GM10847 (cell line): ENCODE data around the gene ORC4.

Source experiments
- POLR2A ChIP-seq: IDR thresholded peaks from 2 replicates; pipeline ENCODE4 v1.6.1; 2011; ENCODE audit not compliant: insufficient read length; ENCODE audit errors: extremely low read depth

Gene ORC4

DNA sequence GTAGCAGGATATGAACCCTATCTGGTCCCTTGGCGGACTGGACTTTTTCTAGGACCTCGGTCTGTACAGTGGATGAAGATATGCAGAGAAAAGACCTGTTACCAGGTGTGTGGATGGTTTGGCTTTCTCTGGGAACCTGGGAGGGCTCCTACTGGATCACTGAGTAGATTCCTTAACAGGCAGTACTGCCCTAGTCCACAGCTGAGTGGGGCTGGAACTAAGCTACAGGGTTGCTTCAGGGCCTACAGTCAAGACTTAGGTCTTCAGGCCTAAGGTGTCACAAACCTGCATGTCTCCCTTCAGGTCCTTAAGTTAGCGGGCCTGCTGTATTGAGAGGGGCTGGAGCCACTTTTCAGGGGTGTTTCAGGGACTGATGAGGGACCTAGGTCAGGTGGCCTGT, 42.9 kb downstream of the ORC4 start:
- TF ChIP-seq POLR2A, result no peak

DNA sequence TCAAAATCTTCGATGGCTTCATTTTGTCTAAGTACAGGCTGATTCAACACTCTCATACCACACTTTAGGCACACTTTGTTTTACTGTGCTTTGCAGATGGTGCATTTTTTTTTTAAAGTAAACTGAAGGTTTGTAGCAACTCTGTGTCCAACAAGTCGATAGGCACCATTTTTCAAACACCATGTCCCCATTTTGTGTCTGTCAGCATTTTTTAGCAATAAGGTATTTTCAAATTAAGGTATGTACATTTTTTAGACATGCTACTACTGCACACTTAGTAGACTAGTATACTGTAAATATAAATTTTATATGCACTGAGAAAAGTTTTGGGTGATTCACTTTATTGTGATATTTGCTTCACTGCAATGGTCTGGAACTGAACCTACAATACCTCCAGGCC, 44.4 kb downstream of the ORC4 start:
- no peak for TF ChIP-seq POLR2A

DNA sequence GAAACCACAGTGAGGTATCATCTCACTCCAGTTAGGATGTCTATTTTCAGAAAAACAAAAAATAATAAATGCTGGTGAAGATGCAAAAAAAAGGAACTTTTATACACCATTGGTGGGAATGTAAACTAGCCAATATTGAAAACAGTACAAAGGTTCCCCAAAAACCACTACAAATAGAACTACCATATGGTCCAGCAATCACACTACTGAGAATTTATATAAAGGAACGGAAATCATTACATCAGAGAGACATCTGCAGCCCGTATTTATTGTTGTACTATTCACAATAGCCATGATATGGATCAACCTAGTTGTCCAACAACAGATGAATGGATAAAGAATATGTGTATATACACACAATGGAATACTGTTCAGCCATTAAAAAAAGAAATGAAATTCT, 52.0 kb downstream of the ORC4 start:
- no peak for TF ChIP-seq POLR2A

DNA sequence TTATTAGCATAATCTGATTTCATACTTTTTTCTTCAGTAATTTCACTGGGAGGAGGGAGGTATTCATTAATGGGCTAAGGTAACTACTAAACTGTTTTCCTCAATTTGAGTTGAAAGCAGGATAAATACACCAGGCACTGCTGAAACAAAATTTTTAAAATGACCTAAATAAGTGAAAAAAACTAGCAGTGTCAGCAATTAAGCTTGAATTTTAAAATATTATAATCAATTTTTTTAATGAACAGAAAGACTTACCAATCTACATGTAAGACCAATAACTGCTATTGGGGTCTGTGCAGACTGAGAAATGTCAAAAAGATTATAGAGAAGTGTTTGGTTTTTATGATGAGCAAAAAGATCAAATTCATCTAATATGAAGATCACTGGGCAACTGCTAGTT, 68.4 kb downstream of the ORC4 start:
- no peak for TF ChIP-seq POLR2A

DNA sequence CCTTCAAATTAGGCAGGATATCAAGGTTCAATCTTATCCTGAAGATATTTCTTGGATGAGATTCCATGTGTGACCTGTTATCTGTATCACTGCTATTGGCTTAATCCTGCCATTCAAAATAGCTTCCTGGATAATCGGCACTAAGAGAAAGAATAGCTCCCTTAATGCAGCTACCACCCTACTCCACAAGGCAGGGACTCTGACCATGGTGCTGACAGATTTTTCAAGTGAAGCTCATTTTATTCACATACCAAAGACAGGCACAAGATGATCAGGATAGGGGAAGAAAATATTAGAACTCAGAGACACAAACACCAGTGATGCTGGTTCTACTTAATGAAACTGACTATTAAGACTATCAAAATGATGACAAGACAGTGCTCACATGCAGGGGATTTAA, 74.9 kb downstream of the ORC4 start:
- TF ChIP-seq POLR2A, result no peak

DNA sequence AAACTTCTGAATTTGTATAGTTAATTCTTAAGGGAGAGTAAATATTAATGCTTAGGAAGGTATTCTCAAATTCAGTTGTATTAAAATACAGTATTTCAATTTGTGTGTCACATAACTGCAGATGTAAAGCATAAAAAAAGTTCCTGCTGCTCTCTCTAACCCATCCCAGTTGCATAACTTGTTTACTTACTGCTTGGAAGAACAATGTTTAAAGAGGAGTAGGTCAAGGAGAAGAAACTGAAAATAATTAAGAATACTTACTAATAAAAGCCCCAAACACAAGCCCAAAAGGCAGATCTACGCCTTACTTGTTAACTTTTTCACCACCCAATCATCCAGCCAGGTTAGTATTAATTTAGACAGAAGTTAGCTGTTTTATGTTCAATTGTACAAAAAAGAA, 81.2 kb downstream of the ORC4 start:
- TF ChIP-seq POLR2A, result no peak

DNA sequence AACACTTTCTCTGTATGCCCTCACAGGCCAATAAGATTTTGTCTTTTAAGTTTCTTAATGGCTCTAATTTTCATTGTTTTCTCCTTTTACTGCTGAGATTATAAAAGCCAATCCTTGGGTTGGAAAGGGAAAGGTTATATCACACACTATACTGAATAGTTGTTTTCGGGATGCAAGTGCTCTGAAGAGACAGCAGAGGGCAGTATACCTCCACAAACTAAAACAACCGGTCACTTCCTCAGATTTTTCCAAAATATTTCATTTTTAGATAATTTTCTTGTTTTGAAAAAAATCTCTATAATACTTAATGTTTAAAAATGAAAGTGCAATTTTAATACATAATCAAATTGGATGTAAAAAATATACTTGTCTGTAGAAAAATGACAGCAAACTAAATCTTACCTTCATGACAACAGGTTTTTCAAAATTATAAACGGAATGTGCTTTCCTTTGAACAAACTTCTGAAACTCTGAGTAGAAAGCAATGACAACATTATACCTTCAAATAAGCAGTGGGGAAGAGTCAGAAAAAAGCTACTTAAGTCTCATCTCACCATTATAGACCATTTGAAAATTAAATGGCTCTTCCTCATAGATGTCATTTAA, 82.7 kb downstream of the ORC4 start:
- no peak for TF ChIP-seq POLR2A

DNA sequence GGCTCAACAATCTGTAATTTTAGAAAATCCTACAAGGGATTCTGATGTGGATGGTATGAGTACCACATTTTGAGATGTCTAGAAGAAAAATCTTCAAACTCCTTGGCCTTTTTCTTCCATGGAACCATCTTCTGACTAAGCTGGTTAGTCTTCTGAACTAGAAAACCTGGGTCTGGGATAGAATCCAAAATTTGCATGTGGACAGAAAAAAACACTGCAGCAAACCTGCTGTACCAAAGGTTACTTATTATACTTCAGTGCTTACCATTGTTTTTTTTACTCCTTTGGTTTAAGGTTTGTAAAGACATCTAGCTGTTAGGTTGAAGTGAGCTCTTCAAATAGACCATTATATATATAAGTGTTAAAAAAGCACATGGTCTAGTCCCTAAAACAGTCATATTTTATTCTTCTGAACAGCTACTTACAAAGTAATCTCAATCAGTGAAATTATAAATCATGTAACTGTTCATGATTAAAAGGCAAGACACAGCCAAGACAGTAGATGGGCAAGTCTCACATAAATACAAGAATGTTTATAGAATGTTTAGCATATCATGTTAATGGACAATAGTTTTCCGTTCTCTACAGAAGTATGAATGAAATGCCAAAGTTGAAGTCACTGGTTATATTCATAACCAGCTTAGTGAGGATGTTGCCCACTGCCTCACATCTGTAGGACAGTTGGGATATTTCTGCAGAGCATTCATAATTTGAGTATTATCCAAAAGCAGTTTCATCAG, 85.5 kb downstream of the ORC4 start:
- TF ChIP-seq POLR2A, result no peak

DNA sequence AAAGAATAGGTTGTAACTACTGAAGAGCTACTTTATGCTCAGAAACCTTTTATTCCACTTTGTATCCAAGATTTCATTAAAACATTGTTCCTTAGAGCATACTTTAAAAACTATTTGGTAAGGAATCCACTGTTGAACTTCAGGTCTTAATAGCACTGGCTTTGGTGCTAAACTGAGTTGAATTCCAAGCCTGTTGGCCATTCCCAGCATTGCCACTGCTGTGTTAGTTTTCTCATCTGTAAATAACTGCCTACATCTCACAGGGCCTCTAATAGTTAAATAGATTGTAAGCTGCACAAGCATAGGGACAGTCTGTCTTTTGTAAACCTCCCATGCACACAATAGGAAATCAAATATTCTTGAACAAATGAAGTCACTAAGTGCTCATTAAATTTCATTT, 86.6 kb downstream of the ORC4 start:
- TF ChIP-seq POLR2A, result no peak

DNA sequence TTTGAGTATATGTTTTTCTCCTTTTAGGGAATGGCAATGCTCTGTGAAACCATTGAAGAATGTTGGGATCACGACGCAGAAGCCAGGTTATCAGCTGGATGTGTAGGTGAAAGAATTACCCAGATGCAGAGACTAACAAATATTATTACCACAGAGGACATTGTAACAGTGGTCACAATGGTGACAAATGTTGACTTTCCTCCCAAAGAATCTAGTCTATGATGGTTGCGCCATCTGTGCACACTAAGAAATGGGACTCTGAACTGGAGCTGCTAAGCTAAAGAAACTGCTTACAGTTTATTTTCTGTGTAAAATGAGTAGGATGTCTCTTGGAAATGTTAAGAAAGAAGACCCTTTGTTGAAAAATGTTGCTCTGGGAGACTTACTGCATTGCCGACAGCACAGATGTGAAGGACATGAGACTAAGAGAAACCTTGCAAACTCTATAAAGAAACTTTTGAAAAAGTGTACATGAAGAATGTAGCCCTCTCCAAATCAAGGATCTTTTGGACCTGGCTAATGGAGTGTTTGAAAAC, 93.4 kb downstream of the ORC4 start:
- TF ChIP-seq POLR2A, result no peak

DNA sequence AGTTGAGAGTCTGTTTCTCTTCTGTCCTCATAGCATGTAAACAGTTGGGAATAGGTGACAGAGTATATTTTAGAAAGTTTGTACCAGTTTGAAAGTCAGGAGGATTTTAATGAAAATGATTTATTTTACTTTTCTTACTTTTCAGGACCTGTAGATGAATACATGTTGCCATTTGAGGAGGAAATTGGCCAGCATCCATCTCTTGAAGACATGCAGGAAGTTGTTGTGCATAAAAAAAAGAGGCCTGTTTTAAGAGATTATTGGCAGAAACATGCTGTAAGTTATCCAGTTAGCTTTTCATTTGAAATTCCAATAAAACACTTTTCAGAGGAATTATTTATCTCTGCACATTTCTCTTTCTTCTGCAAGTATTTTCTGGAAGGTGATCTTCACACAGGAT, 94.7 kb downstream of the ORC4 start:
- TF ChIP-seq POLR2A, result no peak

DNA sequence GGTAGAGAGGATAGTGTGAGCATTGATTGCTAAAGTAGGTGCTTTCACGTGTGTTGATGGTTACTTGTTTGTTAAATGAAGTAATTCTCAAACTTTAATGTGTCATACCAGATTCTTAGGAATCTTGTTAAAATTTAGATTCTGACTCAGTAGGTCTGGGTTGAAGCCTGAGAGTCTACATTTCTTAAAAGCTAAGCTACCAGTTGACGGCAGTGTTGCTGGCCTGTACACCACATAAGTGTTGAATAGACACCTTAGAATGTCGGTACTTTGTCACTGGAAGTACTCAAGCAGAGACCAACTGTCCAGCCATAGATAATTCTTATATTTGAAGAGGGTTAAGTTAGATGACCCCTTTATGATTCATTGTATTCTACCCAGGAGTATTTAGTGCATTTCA, 95.9 kb downstream of the ORC4 start:
- TF ChIP-seq POLR2A, result no peak

DNA sequence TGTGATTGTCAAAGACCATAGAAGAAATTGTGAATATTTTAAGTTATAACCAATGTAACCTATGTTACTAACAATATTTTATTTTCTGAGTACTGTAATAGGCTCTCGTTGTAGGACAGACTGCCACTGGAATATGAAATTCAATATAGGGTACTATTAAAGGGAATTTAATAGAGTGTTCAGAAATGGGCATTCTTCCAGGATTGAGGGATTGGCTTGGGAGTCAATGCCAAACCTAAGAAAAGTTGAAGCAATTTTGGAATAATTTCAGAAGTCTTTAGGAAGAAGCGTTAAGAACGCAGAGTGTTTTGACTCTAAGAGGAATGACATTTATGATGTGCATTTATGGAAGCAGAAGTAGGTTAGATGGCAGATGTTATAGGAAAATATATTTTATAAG, 96.7 kb downstream of the ORC4 start:
- TF ChIP-seq POLR2A, result no peak

DNA sequence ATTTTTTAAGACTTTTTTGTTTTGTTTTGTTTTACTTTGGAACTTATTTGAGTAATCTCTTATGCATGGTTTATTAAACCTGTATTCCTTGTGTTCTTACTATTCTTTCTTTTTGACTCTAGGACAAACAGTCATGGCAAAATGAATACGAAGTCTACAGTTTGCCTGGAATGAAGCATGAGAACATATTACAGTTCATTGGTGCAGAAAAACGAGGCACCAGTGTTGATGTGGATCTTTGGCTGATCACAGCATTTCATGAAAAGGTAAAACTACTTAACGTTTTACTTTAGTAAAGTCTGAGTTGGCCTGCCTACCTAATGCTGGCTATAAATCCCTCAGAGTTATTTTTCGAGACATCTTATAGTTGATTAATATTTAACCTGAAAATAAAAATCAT, 103.4 kb downstream of the ORC4 start:
- no peak for TF ChIP-seq POLR2A

DNA sequence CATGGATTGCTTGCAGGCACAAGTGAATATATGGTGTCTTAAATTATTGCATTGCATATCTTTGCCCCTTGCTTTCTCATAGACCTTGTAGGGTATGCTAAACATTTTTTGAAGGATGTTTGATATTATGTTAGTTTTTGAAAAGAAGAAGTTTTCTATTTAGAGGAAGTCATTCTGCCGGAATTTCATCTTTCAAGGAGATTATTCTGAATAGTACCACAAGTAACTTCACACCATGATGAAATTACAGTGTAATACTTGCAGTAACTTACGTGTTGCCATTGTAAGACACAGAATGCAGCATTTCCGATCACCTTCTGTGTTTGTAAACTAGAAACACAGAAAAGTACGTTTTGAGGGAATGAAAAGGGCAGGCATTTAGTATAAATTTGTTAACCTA, 103.8 kb downstream of the ORC4 start:
- no peak for TF ChIP-seq POLR2A

DNA sequence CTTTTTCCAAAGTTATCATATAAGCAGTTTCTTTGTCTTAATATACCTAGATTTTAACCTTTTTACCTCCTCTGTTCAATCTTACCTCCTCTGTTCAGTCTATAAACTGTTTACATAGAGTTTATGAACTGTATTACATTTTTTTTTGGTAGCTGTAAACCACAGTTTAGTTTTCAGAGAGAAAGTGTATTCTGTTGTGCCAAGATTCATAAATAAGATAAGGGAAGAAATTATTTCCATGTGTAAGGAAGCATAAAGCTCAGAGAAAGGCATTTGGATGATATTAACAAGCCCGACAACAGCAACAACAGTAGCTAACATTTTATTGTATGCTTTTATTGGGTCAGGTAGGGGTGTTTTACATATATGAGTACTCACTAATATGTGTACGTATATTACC, 104.5 kb downstream of the ORC4 start:
- no peak for TF ChIP-seq POLR2A
